Fibroblast of lung (primary cell): Measurements from ENCODE around the gene BAG1. TPM values are rescaled to one million over a fixed set of nuclear protein-coding genes. Genes with fewer than 3 reads are reported as not detected.

Experiments used
- DNase-seq, 2 donors: peaks; one replicate each; pipeline versions ENCODE4 v3.0.0 to v3.0.0-alpha.2; 2010; ENCODE audit warnings: low read depth in 2 of 2
- H2AFZ ChIP-seq: 2 replicates; pipeline ENCODE4 v1.5.1; 2012; ENCODE audit warnings: low read length, control low read depth, inconsistent platforms
- H3K27ac ChIP-seq: 2 replicates; pipeline ENCODE4 v1.5.1; 2011; ENCODE audit warnings: low read length, control low read depth; ENCODE audit not compliant: insufficient read depth
- H3K27me3 ChIP-seq: 2 replicates; pipeline ENCODE4 v1.5.1; 2011; ENCODE audit warnings: mild to moderate bottlenecking, low read length; ENCODE audit not compliant: control insufficient read depth, insufficient read depth
- H3K36me3 ChIP-seq: 2 replicates; pipeline ENCODE4 v1.5.1; 2011; ENCODE audit warnings: low read length; ENCODE audit not compliant: control insufficient read depth, insufficient read depth
- H3K4me1 ChIP-seq: 2 replicates; pipeline ENCODE4 v1.5.1; 2011; ENCODE audit warnings: low read length; ENCODE audit not compliant: control insufficient read depth, insufficient read depth; ENCODE audit errors: extremely low read depth
- H3K4me2 ChIP-seq: 2 replicates; pipeline ENCODE4 v1.5.1; 2011; ENCODE audit warnings: low read length, control low read depth; ENCODE audit not compliant: insufficient read depth; ENCODE audit errors: extremely low read depth
- H3K4me3 ChIP-seq, 4 experiments: fragments of 200-600 bp in 1 of 4; sonication (generic) in 1 of 4; replicated peaks in 1 of 4; 2 replicates each; pipeline ENCODE4 v1.5.1; 2011 to 2016; ENCODE audit warnings: low read length in 4 of 4, low read depth in 3 of 4, mild to moderate bottlenecking in 3 of 4, control low read depth in 2 of 4, inconsistent platforms in 1 of 4, mixed read lengths in 1 of 4; ENCODE audit not compliant: insufficient read depth in 1 of 4; ENCODE audit errors: control extremely low read depth in 1 of 4
- H3K79me2 ChIP-seq: 2 replicates; pipeline ENCODE4 v1.5.1; 2012; ENCODE audit warnings: mild to moderate bottlenecking, low read length, inconsistent platforms; ENCODE audit not compliant: control insufficient read depth, insufficient read depth
- H3K9ac ChIP-seq: 2 replicates; pipeline ENCODE4 v1.5.1; 2011; ENCODE audit warnings: mild to moderate bottlenecking, low read length, control low read depth; ENCODE audit not compliant: insufficient read depth
- H3K9me3 ChIP-seq: 2 replicates; pipeline ENCODE4 v1.5.1; 2012; ENCODE audit warnings: low read depth, low read length; ENCODE audit not compliant: control insufficient read depth, insufficient read depth
- H4K20me1 ChIP-seq: 2 replicates; pipeline ENCODE4 v1.5.1; 2011; ENCODE audit warnings: low read length; ENCODE audit not compliant: control insufficient read depth, insufficient read depth; ENCODE audit errors: extremely low read depth
- CTCF ChIP-seq, 2 donors: IDR thresholded peaks in 1 of 2; conservative IDR thresholded peaks in 1 of 2; 1 replicate in 1 of 2; 2 replicates in 1 of 2; pipeline ENCODE4 v1.5.1; 2011 to 2012; ENCODE audit warnings: low read length in 2 of 2, control low read depth in 1 of 2, inconsistent platforms in 1 of 2, low read depth in 1 of 2, mild to moderate bottlenecking in 1 of 2
- EZH2 ChIP-seq: IDR thresholded peaks from 2 replicates; pipeline ENCODE4 v1.5.1; 2012; ENCODE audit warnings: low read length, control low read depth, mild to moderate bottlenecking; ENCODE audit errors: missing control alignments
- polyA plus RNA-seq, 2 donors: library from polyadenylated mRNA; depleted of rRNA in 1 of 2; stranded (reverse) in 1 of 2; unstranded in 1 of 2; fragments of >200 nt; gene quantifications; 2 replicates each; pipeline ENCODE4 v1.2.1, GENCODE V29; 2011 to 2012; ENCODE audit warnings: missing spikeins in 1 of 2
- total RNA-seq: library from RNA; depleted of rRNA; stranded (reverse); fragments of >200 nt; gene quantifications from 2 replicates; pipeline ENCODE4 v1.2.1, GENCODE V29; 2014

The BAG1 gene
- total and polyA plus RNA-seq, 2 donors (not counting 1 experiment from before 2014, with no cell fraction given): 19.2 to 30.4 TPM

- no peak for DNase-seq
- no peak overlapping the region for H3K27ac ChIP-seq
- H3K4me1 ChIP-seq: no peaks in the 10 kb centered on the region
- no peaks in the 10 kb centered on the region for H3K9me3 ChIP-seq
- H3K27me3 ChIP-seq: no peaks in the 10 kb centered on the region
- H2AFZ ChIP-seq: no peak overlapping the region
- no peak overlapping the region for H3K9ac ChIP-seq
- no peak for TF ChIP-seq CTCF (conservative IDR thresholded peaks at IDR 0.05 in 1 of 2, IDR thresholded peaks at IDR 0.05 in 1 of 2; ENCODE audit: low read depth in 1 of 2, low read length in 2 of 2)
- TF ChIP-seq EZH2: no peak
- no peak overlapping the region for H3K4me3 ChIP-seq
- H3K36me3 ChIP-seq: peaks cover 11% of the 10 kb centered on the region
- peaks cover 25% of the 10 kb centered on the region for H3K79me2 ChIP-seq
- no peak overlapping the region for H3K4me2 ChIP-seq
- H4K20me1 ChIP-seq: no peaks in the 10 kb centered on the region
Measured at GRCh38 chr9:33260372-33260771, 4.1 kb downstream of the BAG1 start.

GRCh38 chr9:33257276-33257675 is 7.2 kb downstream of the BAG1 start:
- H3K4me2 ChIP-seq: no peak overlapping the region
- no peak for TF ChIP-seq CTCF (conservative IDR thresholded peaks at IDR 0.05 in 1 of 2, IDR thresholded peaks at IDR 0.05 in 1 of 2; ENCODE audit: low read depth in 1 of 2, low read length in 2 of 2)
- no peak for TF ChIP-seq EZH2
- H3K27ac ChIP-seq: no peak overlapping the region
- no peak overlapping the region for H2AFZ ChIP-seq
- H3K27me3 ChIP-seq: no peaks in the 10 kb centered on the region
- no peak overlapping the region for H3K4me3 ChIP-seq
- no peaks in the 10 kb centered on the region for H3K9me3 ChIP-seq
- H3K79me2 ChIP-seq: peaks cover 2% of the 10 kb centered on the region
- no peaks in the 10 kb centered on the region for H3K4me1 ChIP-seq
- H3K36me3 ChIP-seq: peaks cover 22% of the 10 kb centered on the region
- DNase-seq: no peak
- no peaks in the 10 kb centered on the region for H4K20me1 ChIP-seq
- no peak overlapping the region for H3K9ac ChIP-seq

- Histone ChIP-seq H3K36me3 (peaks cover 20% of the 10 kb centered on the region), H2AFZ (no peak overlapping the region), H4K20me1 (no peaks in the 10 kb centered on the region), H3K79me2 (no peaks in the 10 kb centered on the region), H3K4me3 (no peak overlapping the region), H3K4me1 (no peaks in the 10 kb centered on the region), H3K27me3 (no peaks in the 10 kb centered on the region), H3K9ac (no peak overlapping the region), H3K27ac (no peak overlapping the region), H3K9me3 (no peaks in the 10 kb centered on the region), H3K4me2 (no peak overlapping the region)
- no peak for TF ChIP-seq CTCF (conservative IDR thresholded peaks at IDR 0.05 in 1 of 2, IDR thresholded peaks at IDR 0.05 in 1 of 2; ENCODE audit: low read depth in 1 of 2, low read length in 2 of 2)
- TF ChIP-seq EZH2: no peak
- DNase-seq: no peak
Measured at GRCh38 chr9:33256236-33256635, 8.3 kb downstream of the BAG1 start.
